ENCODE measurements around the gene RNF212.

DNA sequence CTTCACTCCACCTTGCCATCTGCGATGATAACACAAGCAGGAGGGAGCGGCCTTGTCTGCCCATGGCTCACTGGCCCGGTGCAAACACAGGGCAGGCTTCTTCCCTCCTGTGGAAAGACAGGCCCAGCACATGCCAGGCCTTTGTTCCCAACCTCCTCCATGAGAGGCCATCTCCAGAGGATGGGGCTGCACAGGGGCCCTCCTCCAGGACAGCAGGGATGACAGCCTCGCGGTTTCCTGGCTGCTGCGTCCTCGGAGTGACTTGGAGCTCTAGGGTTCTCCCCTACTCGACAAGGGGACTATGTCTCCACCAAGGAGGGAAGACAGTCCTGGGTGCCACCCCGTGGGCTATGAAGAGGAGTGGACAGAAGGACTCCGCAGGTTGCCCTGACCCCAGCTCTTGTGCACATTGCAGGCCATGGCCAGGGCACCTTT lies 21.8 kb downstream of the RNF212 start:
- TF ChIP-seq, protein P1, sequence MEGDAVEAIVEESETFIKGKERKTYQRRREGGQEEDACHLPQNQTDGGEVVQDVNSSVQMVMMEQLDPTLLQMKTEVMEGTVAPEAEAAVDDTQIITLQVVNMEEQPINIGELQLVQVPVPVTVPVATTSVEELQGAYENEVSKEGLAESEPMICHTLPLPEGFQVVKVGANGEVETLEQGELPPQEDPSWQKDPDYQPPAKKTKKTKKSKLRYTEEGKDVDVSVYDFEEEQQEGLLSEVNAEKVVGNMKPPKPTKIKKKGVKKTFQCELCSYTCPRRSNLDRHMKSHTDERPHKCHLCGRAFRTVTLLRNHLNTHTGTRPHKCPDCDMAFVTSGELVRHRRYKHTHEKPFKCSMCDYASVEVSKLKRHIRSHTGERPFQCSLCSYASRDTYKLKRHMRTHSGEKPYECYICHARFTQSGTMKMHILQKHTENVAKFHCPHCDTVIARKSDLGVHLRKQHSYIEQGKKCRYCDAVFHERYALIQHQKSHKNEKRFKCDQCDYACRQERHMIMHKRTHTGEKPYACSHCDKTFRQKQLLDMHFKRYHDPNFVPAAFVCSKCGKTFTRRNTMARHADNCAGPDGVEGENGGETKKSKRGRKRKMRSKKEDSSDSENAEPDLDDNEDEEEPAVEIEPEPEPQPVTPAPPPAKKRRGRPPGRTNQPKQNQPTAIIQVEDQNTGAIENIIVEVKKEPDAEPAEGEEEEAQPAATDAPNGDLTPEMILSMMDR (IDR thresholded peaks at IDR 0.05; ENCODE audit: extremely low read depth in 1 of 2, insufficient read depth in 1 of 2, low read depth in 1 of 2, low read length in 2 of 2), result no peak
- no peak for TF ChIP-seq EZH2 (IDR thresholded peaks at IDR 0.05; ENCODE audit: borderline replicate concordance, low read depth, low read length, severe bottlenecking)
- TF ChIP-seq POLR2AphosphoS5 (IDR thresholded peaks at IDR 0.05; ENCODE audit: insufficient read depth, low read depth, low read length), result no peak
- no peak for TF ChIP-seq POLR2A (IDR thresholded peaks at IDR 0.05; ENCODE audit: low read depth, low read length)
- no peak for TF ChIP-seq FOS (IDR thresholded peaks at IDR 0.05; ENCODE audit: borderline replicate concordance, insufficient read depth, low read length)
- no peak for TF ChIP-seq JUN (IDR thresholded peaks at IDR 0.05; ENCODE audit: borderline replicate concordance, insufficient read depth, insufficient read length, low read depth)
- TF ChIP-seq, protein P2, sequence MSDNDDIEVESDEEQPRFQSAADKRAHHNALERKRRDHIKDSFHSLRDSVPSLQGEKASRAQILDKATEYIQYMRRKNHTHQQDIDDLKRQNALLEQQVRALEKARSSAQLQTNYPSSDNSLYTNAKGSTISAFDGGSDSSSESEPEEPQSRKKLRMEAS (IDR thresholded peaks at IDR 0.05; ENCODE audit: insufficient read depth, insufficient read length), result no peak
- TF ChIP-seq MYC (IDR thresholded peaks at IDR 0.05; ENCODE audit: low read depth, low read length), result no peak
- TF ChIP-seq GATA2 (IDR thresholded peaks at IDR 0.05; ENCODE audit: insufficient read depth, insufficient read length, low read depth, low read length), result no peak
